GM18502 (cell line): ENCODE results near the gene WWOX.

ENCODE experiments used
- ATAC-seq: cut with Tn5 transposase; IDR thresholded peaks from one replicate; pipeline ENCODE4 v1.9.1; 2021; ENCODE audit warnings: mild to moderate bottlenecking; ENCODE audit not compliant: unreplicated experiment, poor library complexity

The WWOX gene

DNA sequence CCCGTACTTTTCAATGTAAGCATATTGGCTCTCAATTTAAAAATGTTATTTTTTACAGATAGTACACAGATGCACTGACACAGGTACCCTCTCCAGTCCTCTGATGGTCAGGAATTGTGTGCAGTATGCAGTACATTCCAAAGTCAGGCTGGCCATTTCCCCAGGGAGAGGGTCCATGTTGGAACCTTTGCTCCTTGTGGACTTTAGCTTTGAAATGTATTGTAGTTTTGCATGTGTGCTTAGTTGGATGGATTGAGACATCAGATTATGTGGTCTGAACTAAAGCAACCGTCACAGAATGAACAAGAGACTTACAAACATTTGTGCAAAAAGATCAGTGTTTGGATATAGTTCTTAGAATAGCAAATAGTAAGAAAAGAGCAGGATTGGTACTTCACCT, 381.1 kb downstream of the WWOX start:
- ATAC-seq, result no peak

- ATAC-seq, result no peak
These were observed 383.9 kb downstream of the WWOX start for GRCh38 chr16:78483124-78483992.

DNA sequence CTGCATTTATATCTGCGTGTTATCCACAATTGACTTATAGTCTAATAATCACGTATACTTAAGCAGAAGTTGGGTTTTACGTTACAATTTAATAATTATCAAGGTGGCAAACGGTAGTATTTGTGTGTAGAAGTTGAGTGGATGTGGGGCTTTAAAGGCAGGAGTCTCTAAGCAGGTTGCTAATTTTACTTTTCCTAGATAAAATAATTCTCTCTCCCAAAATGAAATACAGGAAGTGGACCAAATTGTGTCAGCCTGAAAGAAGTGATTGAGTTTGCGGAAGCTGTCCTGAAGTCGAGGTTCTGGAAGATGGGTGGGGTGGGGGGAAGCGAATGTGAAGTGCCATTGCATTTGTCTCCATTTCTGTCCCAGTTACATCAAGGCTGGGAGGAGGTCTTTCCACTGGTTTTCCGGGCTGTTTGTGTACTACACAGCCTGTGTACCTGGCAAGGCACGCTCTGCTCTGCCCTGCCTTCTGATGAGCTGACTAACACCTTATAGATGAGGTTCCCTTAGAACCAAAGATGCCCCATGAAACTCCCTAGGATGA, 385.1 kb downstream of the WWOX start:
- no peak for ATAC-seq

DNA sequence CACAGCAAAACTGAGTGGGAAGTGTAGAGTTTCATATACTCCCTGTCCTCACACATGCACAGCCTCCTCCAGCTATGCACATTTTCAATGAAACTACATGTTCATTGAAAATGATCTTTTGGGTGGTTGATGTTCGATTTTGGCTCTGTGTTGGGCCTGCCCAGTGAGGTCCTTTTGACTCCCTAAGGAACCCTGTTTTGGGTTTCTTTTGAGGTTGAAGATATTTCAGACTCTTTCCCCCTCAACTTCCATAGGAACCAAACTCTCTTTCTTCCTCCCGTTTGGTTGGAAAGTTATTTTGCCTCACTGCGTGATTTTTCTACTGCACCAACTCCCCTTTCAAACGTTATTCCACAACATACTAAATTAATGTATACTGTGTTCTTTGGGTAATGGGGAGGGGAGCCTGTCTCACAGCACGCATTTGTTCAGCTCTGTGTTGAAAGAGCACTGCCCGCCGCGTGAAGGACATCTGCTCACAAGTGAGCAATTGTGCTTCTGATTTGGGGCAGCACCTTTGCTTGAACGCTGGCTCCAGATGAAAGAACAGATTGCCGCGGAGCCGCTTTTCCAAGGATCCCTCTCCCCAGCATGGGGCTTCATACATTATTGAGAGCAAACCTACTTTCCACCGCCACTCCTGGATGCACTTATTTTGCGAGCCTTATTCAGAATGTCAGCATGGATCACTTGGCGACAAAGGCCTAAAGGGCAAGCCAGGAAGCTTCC, 385.9 kb downstream of the WWOX start:
- ATAC-seq, result no peak

- ATAC-seq, result no peak
These were observed 386.4 kb downstream of the WWOX start for GRCh38 chr16:78485917-78486257.

GRCh38 chr16:78487471-78487870, 388.0 kb downstream of the WWOX start:
- ATAC-seq, result no peak

GRCh38 chr16:78489072-78489471, 389.6 kb downstream of the WWOX start:
- no peak for ATAC-seq

DNA sequence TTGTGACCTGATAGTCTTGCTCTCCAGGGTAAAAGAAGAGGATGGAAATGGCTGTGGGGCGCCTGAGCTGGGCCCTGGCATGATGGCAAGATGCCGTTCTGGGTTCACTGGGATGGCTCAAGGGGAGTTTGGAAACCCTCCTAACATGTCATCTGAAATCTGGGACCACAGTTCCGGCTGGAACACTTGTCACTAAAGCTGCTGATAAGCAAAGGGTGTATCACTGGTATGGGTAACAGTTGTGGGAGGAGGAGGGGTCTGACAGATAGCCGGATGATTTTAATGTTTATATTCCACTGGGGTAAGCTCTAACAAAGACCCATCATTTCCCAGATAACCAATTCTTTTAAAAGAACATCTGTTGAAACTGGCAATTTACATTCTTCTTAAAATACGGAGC, 390.2 kb downstream of the WWOX start:
- no peak for ATAC-seq

- no peak for ATAC-seq
These were observed 391.0 kb downstream of the WWOX start for GRCh38 chr16:78490431-78490830.

GRCh38 chr16:78490847-78491246, 391.4 kb downstream of the WWOX start:
- no peak for ATAC-seq

- no peak for ATAC-seq
These were observed 394.1 kb downstream of the WWOX start for GRCh38 chr16:78493573-78493972.

DNA sequence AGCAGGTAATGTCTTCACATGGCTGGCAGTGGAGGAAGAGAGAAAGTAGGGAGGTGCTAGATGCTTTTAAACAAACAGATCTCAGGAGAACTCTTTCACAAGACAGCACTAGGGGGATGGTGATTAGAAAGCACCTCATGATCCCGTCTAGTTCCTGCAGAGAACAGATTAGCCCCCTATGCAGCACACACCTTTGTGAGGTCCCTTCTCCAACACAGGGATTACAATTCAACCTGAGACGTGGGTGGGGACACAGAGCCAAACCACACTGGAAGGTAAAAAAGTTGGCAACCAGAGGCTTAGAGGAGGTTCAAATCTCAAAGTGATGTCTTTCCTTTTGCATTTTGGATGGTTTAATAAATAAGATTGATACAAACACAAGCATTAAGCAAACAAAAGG, 394.7 kb downstream of the WWOX start:
- no peak for ATAC-seq

- no peak for ATAC-seq
These were observed 395.2 kb downstream of the WWOX start for GRCh38 chr16:78494674-78495073.

DNA sequence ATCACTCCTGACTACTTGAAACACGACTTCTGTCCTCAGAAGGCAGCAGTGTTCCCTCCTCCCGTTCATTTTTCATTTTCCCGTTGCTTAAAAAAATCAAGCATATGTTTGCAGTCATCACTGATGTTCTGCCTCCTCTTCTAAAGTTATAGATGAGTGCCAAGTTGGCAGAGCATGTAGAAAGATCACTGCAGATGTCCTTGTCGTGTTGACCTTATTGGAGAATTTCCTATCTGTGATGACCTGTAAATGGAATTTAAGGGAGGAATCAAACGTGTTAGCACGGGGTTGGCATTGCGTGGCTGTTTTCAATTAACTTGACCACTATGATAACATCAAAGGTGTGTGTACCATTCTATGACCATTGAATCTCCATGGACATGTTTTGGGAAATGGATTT, 396.7 kb downstream of the WWOX start:
- no peak for ATAC-seq

DNA sequence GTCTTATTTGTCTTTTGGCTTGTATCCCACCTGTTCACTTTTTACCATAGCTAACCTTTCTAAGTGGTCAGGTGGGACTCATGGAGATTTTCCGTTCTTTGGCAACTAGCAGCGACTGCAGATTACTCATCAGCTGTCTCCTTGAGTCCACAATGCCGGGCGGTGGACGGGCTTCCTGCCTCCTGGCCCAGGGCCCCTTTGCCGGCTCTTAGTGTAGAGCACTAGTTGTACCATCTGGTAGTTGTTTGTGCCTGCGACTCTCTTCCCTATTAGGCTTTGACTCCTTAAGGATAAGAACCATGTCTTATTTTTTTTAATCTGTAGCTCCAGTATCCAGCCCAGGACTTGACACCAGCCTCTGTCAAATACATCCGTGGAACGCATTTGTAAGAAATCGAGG, 399.9 kb downstream of the WWOX start:
- no peak for ATAC-seq

- no peak for ATAC-seq
These were observed 401.3 kb downstream of the WWOX start for GRCh38 chr16:78500659-78501270.

DNA sequence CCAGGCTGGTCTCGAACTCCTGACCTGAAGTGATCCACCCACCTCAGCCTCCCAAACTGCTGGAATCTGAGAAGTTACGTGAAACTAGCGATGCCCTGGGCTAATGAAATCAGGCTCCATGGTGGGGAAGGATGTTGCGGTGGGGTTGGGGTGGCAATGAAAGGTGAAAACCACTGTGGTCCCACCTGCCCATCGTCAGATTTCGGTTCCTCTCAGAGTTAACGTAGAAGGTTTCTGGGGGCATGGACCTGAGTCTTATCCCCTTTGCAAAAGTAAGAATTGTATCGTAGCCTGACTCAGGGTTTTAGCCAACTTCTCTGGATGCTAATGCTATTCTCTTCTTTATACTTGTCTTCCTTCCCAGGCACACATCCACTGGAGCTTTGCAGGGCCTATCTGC, 402.3 kb downstream of the WWOX start:
- ATAC-seq, result no peak

- ATAC-seq, result no peak
These were observed 403.4 kb downstream of the WWOX start for GRCh38 chr16:78502812-78503350.

- ATAC-seq, result no peak
These were observed 404.1 kb downstream of the WWOX start for GRCh38 chr16:78503602-78504001.

GRCh38 chr16:78504401-78504851, 405.0 kb downstream of the WWOX start:
- ATAC-seq, result no peak

DNA sequence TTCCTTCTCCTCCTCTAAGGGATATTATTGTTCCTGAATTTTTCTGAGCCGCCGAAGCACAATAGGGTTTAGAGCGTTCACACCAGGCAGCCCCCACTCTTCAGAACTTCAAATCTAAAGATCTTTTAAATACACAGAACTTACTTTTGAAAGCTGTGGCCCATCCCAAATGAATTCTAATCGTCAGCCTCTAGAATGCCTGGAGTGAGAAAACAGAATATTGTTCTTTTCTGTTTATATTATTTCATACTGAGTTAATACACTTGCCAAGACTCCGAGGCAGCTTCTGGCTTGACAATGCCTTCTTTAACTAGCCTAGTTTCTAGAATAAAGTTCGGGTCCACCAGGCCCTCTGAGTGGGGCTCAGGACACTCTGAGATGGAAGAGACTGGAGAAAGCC, 405.6 kb downstream of the WWOX start:
- no peak for ATAC-seq
